Activated CD8-positive, alpha-beta T cell treated with anti-CD3 and anti-CD28 coated beads for 36 hours (primary cell): ENCODE results near the gene ACYP1. TPM values are rescaled to one million over a fixed set of nuclear protein-coding genes. Genes with fewer than 3 reads are reported as not detected.

Experiments
- ATAC-seq: fragments of 200-7000 bp; cut with Tn5 transposase; one replicate; pipeline ENCODE4 v1.10.0; 2021; ENCODE audit warnings: mild to moderate bottlenecking, moderate library complexity
- CTCF ChIA-PET: fragments of 350-600 bp; sonication (Branson Sonifier 250); formaldehyde crosslinking; loops from one replicate; lab custom pipeline; 2021; ENCODE audit warnings: antibody characterized with exemption; lab: Charles Lee
- POLR2A ChIA-PET: fragments of 350-600 bp; sonication (Branson Sonifier 250); formaldehyde crosslinking; loops from one replicate; lab custom pipeline; 2021; ENCODE audit warnings: antibody characterized with exemption; lab: Charles Lee
- DNase-seq: peaks from one replicate; pipeline ENCODE4 v3.0.0-alpha.2; 2020
- H3K27ac Mint-ChIP-seq: one replicate; pipeline ENCODE4 v1.8.0; 2021; ENCODE audit warnings: mild to moderate bottlenecking, mixed read lengths
- H3K27me3 Mint-ChIP-seq: one replicate; pipeline ENCODE4 v1.8.0; 2021; ENCODE audit warnings: mixed read lengths
- H3K36me3 Mint-ChIP-seq: one replicate; pipeline ENCODE4 v1.8.0; 2021; ENCODE audit warnings: low read depth, mixed read lengths
- H3K4me1 Mint-ChIP-seq: one replicate; pipeline ENCODE4 v1.8.0; 2021; ENCODE audit warnings: low read depth, mixed read lengths
- H3K4me3 Mint-ChIP-seq: one replicate; pipeline ENCODE4 v1.8.0; 2021; ENCODE audit warnings: mild to moderate bottlenecking, moderate library complexity, mixed read lengths
- H3K9me3 Mint-ChIP-seq: one replicate; pipeline ENCODE4 v1.8.0; 2021; ENCODE audit warnings: mixed read lengths
- CTCF ChIP-seq: fragments of 200-600 bp; IDR thresholded peaks from one replicate; pipeline ENCODE4 v1.8.0; 2022; ENCODE audit warnings: antibody characterized with exemption, mild to moderate bottlenecking
- intact Hi-C: fragments of 100-400 bp; cut with micrococcal nuclease; formaldehyde crosslinking; loops from one replicate; pipeline ENCODE4 v1.10.0; 2022
- total RNA-seq, 2 experiments: library from RNA; stranded (reverse); gene quantifications; one replicate each; pipeline ENCODE4 v1.2.3, GENCODE V29; 2021

ACYP1 gene
- total RNA-seq, 2 experiments from 2014 or later, result 33.9 to 38.6 TPM

- Mint-ChIP-seq H3K27me3 (no peaks in the 10 kb centered on the region), H3K4me3 (no peak overlapping the region), H3K9me3 (no peaks in the 10 kb centered on the region), H3K27ac (no peak overlapping the region), H3K36me3 (peaks cover 31% of the 10 kb centered on the region), H3K4me1 (no peaks in the 10 kb centered on the region)
- CTCF ChIA-PET, result interaction anchor here (0.9 to 1.1 kb wide), 2 partner anchors 84 to 102 kb away, joined by 3 to 4 read pairs; no protein-coding TSS in a partner anchor
- DNase-seq (no peak), ATAC-seq (no peak)
- POLR2A ChIA-PET, result no interaction called here
- no peak for TF ChIP-seq CTCF
- intact Hi-C loops, result no loop called here
Measured at GRCh38 chr14:75030147-75030546, 33.7 kb downstream of the ACYP1 start.

GRCh38 chr14:75025876-75026275, 37.9 kb downstream of the ACYP1 start:
- intact Hi-C loops, result no loop called here
- ChIA-PET CTCF (interaction anchor here (1.5 kb wide), 1 partner anchor 22 kb away, joined by 3 read pairs; no protein-coding TSS in a partner anchor), POLR2A (interaction anchor here (1.2 to 1.4 kb wide), 2 partner anchors 12 to 14 kb away, joined by 4 read pairs; no protein-coding TSS in a partner anchor)
- H3K27me3 Mint-ChIP-seq, result no peaks in the 10 kb centered on the region
- DNase-seq (no peak), ATAC-seq (no peak)
- peaks cover 23% of the 10 kb centered on the region for H3K36me3 Mint-ChIP-seq
- no peak overlapping the region for H3K4me3 Mint-ChIP-seq
- H3K4me1 Mint-ChIP-seq, result no peaks in the 10 kb centered on the region
- H3K9me3 Mint-ChIP-seq, result no peaks in the 10 kb centered on the region
- TF ChIP-seq CTCF, result no peak
- no peak overlapping the region for H3K27ac Mint-ChIP-seq

GRCh38 chr14:75025082-75025481, 38.7 kb downstream of the ACYP1 start:
- DNase-seq (no peak), ATAC-seq (no peak)
- TF ChIP-seq CTCF, result no peak
- no peaks in the 10 kb centered on the region for H3K4me1 Mint-ChIP-seq
- H3K4me3 Mint-ChIP-seq, result no peak overlapping the region
- ChIA-PET CTCF (interaction anchor here (0.8 to 3.7 kb wide), 8 partner anchors 9 to 164 kb away, joined by 3 to 11 read pairs (median 3); no protein-coding TSS in a partner anchor), POLR2A (interaction anchor here (0.6 to 1.4 kb wide), 5 partner anchors 9 to 22 kb away, joined by 3 to 4 read pairs (median 3); no protein-coding TSS in a partner anchor)
- no peak overlapping the region for H3K27ac Mint-ChIP-seq
- H3K27me3 Mint-ChIP-seq, result no peaks in the 10 kb centered on the region
- no peaks in the 10 kb centered on the region for H3K9me3 Mint-ChIP-seq
- intact Hi-C loops, result no loop called here
- peaks cover 23% of the 10 kb centered on the region for H3K36me3 Mint-ChIP-seq

GRCh38 chr14:75023108-75023507, 40.7 kb downstream of the ACYP1 start:
- Mint-ChIP-seq H3K36me3 (peaks cover 27% of the 10 kb centered on the region), H3K4me3 (no peak overlapping the region), H3K9me3 (no peaks in the 10 kb centered on the region), H3K27ac (no peak overlapping the region), H3K4me1 (no peaks in the 10 kb centered on the region), H3K27me3 (no peaks in the 10 kb centered on the region)
- DNase-seq (no peak), ATAC-seq (no peak)
- CTCF ChIA-PET, result interaction anchor here (0.6 to 3.7 kb wide), 14 partner anchors 10 to 80 kb away, joined by 3 to 11 read pairs (median 4); no protein-coding TSS in a partner anchor
- TF ChIP-seq CTCF, result no peak
- intact Hi-C loops, result no loop called here
- POLR2A ChIA-PET, result interaction anchor here (0.9 to 1.3 kb wide), 2 partner anchors 9 to 20 kb away, joined by 4 read pairs; no protein-coding TSS in a partner anchor

- peak; percentile 58 for ATAC-seq
- no peak overlapping the region for H3K4me3 Mint-ChIP-seq
- H3K4me1 Mint-ChIP-seq, result no peaks in the 10 kb centered on the region
- H3K27me3 Mint-ChIP-seq, result no peaks in the 10 kb centered on the region
- CTCF ChIA-PET, result interaction anchor here (0.6 to 3.7 kb wide), 12 partner anchors 10 to 80 kb away, joined by 3 to 11 read pairs (median 4); no protein-coding TSS in a partner anchor
- no peak overlapping the region for H3K27ac Mint-ChIP-seq
- H3K9me3 Mint-ChIP-seq, result no peaks in the 10 kb centered on the region
- POLR2A ChIA-PET, result interaction anchor here (0.9 to 1.3 kb wide), 2 partner anchors 9 to 19 kb away, joined by 4 read pairs; no protein-coding TSS in a partner anchor
- peaks cover 25% of the 10 kb centered on the region for H3K36me3 Mint-ChIP-seq
- DNase-seq, result peak; percentile 26
- intact Hi-C loops, result no loop called here
- peak; percentile 33 for TF ChIP-seq CTCF
Measured at GRCh38 chr14:75022655-75023054, 41.2 kb downstream of the ACYP1 start.
